Vagina (tissue), 2 donors: ENCODE measurements around the gene GTSE1. TPM values are rescaled to one million over a fixed set of nuclear protein-coding genes. Genes with fewer than 3 reads are reported as not detected.

ENCODE experiments used
- DNase-seq, 2 donors: peaks; one replicate each; pipeline ENCODE4 v3.0.0-alpha.2; 2017; ENCODE audit errors: extremely low spot score in 2 of 2
- H3K27ac ChIP-seq: fragments of 200-600 bp; sonication (generic); one replicate; pipeline ENCODE4 v1.5.1; 2019
- H3K27me3 ChIP-seq: fragments of 200-600 bp; sonication (generic); one replicate; pipeline ENCODE4 v1.5.1; 2019
- H3K36me3 ChIP-seq, 2 donors: fragments of 200-600 bp; sonication (generic); one replicate each; pipeline ENCODE4 v1.5.1; 2017 to 2019
- H3K4me1 ChIP-seq: fragments of 200-600 bp; sonication (generic); one replicate; pipeline ENCODE4 v1.5.1; 2019
- H3K4me3 ChIP-seq, 2 donors: fragments of 200-600 bp; sonication (generic); 1 replicate in 1 of 2; 2 replicates in 1 of 2; pipeline ENCODE4 v1.5.1; 2016 to 2019
- H3K9me3 ChIP-seq: fragments of 200-600 bp; sonication (generic); one replicate; pipeline ENCODE4 v1.5.1; 2019
- POLR2A ChIP-seq, 2 donors: fragments of 450-650 bp; IDR thresholded peaks; one replicate each; pipeline ENCODE4 v1.6.1; 2017; ENCODE audit warnings: antibody characterized with exemption in 2 of 2, mild to moderate bottlenecking in 2 of 2, moderate library complexity in 2 of 2
- POLR2AphosphoS5 ChIP-seq, 2 donors: sonication (generic); formaldehyde crosslinking; IDR thresholded peaks; one replicate each; pipeline ENCODE4 v1.9.0; 2017; ENCODE audit warnings: antibody characterized with exemption in 2 of 2, mild to moderate bottlenecking in 2 of 2, low read depth in 1 of 2; ENCODE audit not compliant: insufficient read depth in 1 of 2
- intact Hi-C: fragments of 100-400 bp; cut with DNase I; formaldehyde crosslinking; loops from one replicate; pipeline ENCODE4 v1.15.1; 2023
- total RNA-seq: library from RNA; depleted of rRNA; stranded (reverse); fragments of >200 nt; gene quantifications from one replicate; pipeline ENCODE4 v1.2.3, GENCODE V29; 2016
- TF ChIP-seq, protein P1 (sequence below), 3 experiments: fragments of 450-650 bp in 2 of 3; fragments of 200-600 bp in 1 of 3; sonication (generic) in 1 of 3; IDR thresholded peaks; one replicate each; pipeline ENCODE4 v1.5.1; 2017 to 2019; ENCODE audit warnings: antibody characterized with exemption in 3 of 3, mild to moderate bottlenecking in 2 of 3, moderate library complexity in 2 of 3

The GTSE1 gene
- total RNA-seq, 1 donor from 2014 or later, result 2.2 TPM

DNA sequence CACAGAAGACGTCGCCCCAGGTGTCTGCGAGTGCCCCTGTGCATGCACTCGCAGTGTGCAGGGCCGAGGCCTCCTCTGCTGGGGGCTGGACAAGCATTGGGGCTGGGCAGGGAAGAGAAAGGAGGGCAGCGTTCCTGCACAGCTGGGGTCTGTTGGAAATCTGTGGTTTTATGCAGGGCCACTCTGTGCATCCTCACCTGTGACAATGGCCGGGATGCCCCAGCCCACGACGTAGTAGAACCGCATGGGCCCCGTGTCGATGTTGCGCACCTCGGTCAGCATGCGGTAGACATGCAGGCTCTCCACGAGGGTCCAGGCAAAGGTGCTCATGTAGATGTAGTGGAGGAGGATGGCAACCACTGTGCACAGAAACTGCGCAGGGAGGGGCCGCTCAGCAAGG is 76.0 kb downstream of the GTSE1 start:
- TF ChIP-seq, protein P1, sequence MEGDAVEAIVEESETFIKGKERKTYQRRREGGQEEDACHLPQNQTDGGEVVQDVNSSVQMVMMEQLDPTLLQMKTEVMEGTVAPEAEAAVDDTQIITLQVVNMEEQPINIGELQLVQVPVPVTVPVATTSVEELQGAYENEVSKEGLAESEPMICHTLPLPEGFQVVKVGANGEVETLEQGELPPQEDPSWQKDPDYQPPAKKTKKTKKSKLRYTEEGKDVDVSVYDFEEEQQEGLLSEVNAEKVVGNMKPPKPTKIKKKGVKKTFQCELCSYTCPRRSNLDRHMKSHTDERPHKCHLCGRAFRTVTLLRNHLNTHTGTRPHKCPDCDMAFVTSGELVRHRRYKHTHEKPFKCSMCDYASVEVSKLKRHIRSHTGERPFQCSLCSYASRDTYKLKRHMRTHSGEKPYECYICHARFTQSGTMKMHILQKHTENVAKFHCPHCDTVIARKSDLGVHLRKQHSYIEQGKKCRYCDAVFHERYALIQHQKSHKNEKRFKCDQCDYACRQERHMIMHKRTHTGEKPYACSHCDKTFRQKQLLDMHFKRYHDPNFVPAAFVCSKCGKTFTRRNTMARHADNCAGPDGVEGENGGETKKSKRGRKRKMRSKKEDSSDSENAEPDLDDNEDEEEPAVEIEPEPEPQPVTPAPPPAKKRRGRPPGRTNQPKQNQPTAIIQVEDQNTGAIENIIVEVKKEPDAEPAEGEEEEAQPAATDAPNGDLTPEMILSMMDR (IDR thresholded peaks at IDR 0.05), result no peak
- no peak for TF ChIP-seq POLR2A (IDR thresholded peaks at IDR 0.05)
- TF ChIP-seq POLR2AphosphoS5 (IDR thresholded peaks at IDR 0.05; ENCODE audit: insufficient read depth in 1 of 2, low read depth in 1 of 2), result no peak
- no peaks in the 10 kb centered on the region for H3K9me3 ChIP-seq
- no peaks in the 10 kb centered on the region for H3K27me3 ChIP-seq
- no peak overlapping the region for H3K4me3 ChIP-seq
- intact Hi-C loops, result loop anchor here (5.0 kb wide), 1 partner anchor 170 kb away; no protein-coding TSS in a partner anchor
- DNase-seq, result no peak
- H3K4me1 ChIP-seq, result peaks cover 19% of the 10 kb centered on the region
- H3K36me3 ChIP-seq, result peaks cover 0 to 13% of the 10 kb centered on the region in 2 donors
- no peak overlapping the region for H3K27ac ChIP-seq

DNA sequence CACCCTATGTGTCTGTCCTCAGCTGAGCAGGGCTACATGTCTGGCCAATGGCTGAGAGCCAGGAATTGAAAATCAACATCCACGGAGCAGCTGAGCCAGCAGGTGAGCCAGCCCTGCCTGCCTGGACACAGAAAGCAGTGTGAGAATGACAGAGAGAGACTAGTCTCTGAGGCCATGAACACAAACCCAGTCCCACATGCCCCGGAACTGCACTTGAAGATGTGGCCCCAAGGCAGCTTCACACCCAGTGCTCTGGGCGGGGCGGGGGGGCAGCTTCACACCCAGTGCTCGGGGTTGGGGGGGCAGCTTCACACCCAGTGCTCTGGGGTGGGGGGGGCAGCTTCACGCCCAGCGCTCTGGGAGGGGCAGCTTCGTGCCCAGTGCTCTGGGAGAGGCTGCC is 76.5 kb downstream of the GTSE1 start:
- intact Hi-C loops, result loop anchor here (5.0 kb wide), 1 partner anchor 169 kb away; no protein-coding TSS in a partner anchor
- Histone ChIP-seq H3K27ac (no peak overlapping the region), H3K4me3 (no peak overlapping the region), H3K27me3 (no peaks in the 10 kb centered on the region), H3K4me1 (peaks cover 19% of the 10 kb centered on the region), H3K36me3 (peaks cover 0 to 13% of the 10 kb centered on the region in 2 donors), H3K9me3 (no peaks in the 10 kb centered on the region)
- TF ChIP-seq POLR2AphosphoS5 (IDR thresholded peaks at IDR 0.05; ENCODE audit: insufficient read depth in 1 of 2, low read depth in 1 of 2) (no peak), POLR2A (IDR thresholded peaks at IDR 0.05) (no peak)
- TF ChIP-seq, protein P1 (IDR thresholded peaks at IDR 0.05), result no peak
- DNase-seq, result no peak

DNA sequence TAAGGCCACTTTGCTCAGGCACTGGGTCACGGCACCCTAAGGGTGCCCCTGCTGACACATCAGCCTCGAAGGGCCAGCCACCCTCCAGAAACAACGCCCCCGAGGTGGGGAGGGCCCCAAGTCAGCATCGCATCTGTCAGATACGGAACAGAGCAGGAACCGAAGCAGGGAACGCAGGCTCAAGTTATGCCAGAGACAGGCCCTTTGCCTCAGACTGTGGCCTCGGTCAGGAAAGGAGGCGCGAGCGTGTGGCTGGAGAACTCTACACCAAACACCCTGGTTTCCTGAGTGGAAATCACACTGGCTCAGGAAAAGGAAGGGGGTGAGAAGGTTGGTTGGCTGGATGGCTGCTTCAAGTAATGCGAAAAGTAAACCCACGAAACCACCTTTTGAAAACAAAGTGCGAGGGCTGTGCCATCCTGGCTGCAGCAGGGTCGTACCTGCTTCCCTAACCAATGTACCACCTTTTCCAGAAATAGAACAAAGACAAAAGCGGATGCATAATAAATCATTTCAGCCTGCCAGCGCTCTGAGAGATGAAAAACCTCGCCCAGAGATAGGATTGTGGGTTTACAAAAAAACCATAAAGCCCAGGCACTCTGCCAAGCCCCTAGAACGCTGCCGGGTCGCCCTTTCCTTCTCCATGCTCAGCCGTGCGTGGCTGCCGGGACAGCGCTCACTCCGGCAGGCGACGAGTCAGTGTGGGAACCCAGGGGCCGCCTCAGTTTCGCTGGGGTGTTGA is 77.4 kb downstream of the GTSE1 start:
- intact Hi-C loops, result loop anchor here (5.0 kb wide), 1 partner anchor 168 kb away; no protein-coding TSS in a partner anchor
- Histone ChIP-seq H3K9me3 (no peaks in the 10 kb centered on the region), H3K4me1 (peaks cover 19% of the 10 kb centered on the region), H3K27me3 (no peaks in the 10 kb centered on the region), H3K4me3 (no peak overlapping the region), H3K36me3 (peaks cover 0 to 13% of the 10 kb centered on the region in 2 donors), H3K27ac (peak overlapping the region; percentile 56)
- TF ChIP-seq POLR2A (IDR thresholded peaks at IDR 0.05) (no peak), POLR2AphosphoS5 (IDR thresholded peaks at IDR 0.05; ENCODE audit: insufficient read depth in 1 of 2, low read depth in 1 of 2) (no peak)
- TF ChIP-seq, protein P1 (IDR thresholded peaks at IDR 0.05), result no peak
- DNase-seq, result no peak

DNA sequence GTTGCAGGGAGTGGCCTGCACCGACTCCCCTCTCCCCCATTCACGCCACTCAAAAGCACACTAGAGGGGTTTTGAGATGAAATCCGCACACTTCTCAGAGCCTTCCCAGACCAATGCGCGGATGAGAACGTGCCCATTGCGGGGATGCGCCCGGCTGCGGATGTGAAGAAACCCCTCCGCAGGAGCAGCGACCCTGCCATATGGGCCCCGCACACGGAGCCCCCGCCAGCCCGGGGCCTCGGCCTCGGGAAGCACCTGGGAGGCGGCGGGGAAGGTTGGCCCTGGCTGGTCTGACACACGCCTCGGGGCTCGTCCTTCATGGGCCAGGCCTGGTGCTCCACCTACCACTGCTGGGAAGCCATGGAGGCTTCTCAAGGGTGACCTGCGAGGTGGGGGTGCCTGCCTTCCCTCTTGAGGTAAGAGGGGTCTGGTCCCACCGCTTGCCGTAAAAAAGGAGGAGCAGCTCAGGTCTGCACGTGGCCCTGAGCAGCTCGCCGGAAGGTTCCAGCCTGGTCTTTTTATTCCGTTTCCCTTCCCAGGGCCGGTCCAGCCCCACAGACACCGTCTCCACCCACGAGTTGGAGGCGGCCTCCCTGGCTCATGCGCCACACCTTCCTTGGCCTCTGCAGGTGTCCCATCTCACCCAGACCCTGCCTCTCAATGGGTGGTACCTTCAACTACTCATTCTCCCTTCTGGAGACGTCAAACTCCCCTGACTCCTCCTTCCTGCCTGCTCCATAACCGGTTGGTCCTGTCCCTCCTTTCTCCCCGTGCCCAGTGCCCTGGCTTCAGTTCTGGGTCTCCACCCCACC is 78.2 kb downstream of the GTSE1 start:
- H3K36me3 ChIP-seq, result peaks cover 0 to 13% of the 10 kb centered on the region in 2 donors
- no peak for TF ChIP-seq POLR2A (IDR thresholded peaks at IDR 0.05)
- TF ChIP-seq POLR2AphosphoS5 (IDR thresholded peaks at IDR 0.05; ENCODE audit: insufficient read depth in 1 of 2, low read depth in 1 of 2), result peak; percentile 42 to 64
- intact Hi-C loops, result loop anchor here (5.0 kb wide), 1 partner anchor 167 kb away; no protein-coding TSS in a partner anchor
- H3K27me3 ChIP-seq, result no peaks in the 10 kb centered on the region
- no peaks in the 10 kb centered on the region for H3K9me3 ChIP-seq
- H3K27ac ChIP-seq, result peak overlapping the region; percentile 56
- no peak for DNase-seq
- peaks cover 19% of the 10 kb centered on the region for H3K4me1 ChIP-seq
- H3K4me3 ChIP-seq, result no peak overlapping the region

DNA sequence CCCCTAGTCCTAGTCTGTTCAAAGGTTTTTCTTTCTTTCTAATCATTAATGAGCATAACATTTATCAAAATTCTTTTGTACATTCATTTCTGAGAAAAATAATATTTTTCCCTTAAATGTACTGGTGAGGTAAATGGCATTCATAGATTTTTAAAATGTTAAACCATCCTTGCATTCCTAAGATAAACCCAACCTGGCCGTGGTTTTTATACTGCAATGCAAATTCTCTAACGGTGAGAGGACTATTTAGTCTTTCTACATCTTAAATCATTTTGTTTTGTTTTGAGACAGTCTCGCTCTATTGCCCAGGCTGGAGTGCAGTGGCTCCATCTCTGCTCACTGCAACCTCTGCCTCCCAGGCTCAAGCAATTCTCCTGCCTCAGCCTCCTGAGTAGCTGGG is 79.4 kb downstream of the GTSE1 start:
- no peak for DNase-seq
- peaks cover 0 to 13% of the 10 kb centered on the region in 2 donors for H3K36me3 ChIP-seq
- H3K27ac ChIP-seq, result peak overlapping the region; percentile 29
- H3K4me3 ChIP-seq, result no peak overlapping the region
- TF ChIP-seq POLR2A (IDR thresholded peaks at IDR 0.05), result no peak
- TF ChIP-seq, protein P1 (IDR thresholded peaks at IDR 0.05), result no peak
- H3K27me3 ChIP-seq, result no peaks in the 10 kb centered on the region
- H3K4me1 ChIP-seq, result peaks cover 19% of the 10 kb centered on the region
- H3K9me3 ChIP-seq, result no peaks in the 10 kb centered on the region
- intact Hi-C loops, result no loop called here
